T-helper 1 cell treated with Interleukin-12 subunit alpha and Interleukin-12 subunit beta and Interleukin-4 antibody, amounts not matched to agents 30 μg/mL and 1 μg/mL, for 36 hours (primary cell): ENCODE results near the gene USP6.

Experiments used
- H3K27ac Mint-ChIP-seq: one replicate; pipeline ENCODE4 v1.8.0; 2021; ENCODE audit warnings: mild to moderate bottlenecking, mixed read lengths
- H3K27me3 Mint-ChIP-seq: one replicate; pipeline ENCODE4 v1.8.0; 2021; ENCODE audit warnings: low read depth, mixed read lengths
- H3K36me3 Mint-ChIP-seq: one replicate; pipeline ENCODE4 v1.8.0; 2021; ENCODE audit warnings: low read depth, mixed read lengths
- H3K4me1 Mint-ChIP-seq: one replicate; pipeline ENCODE4 v1.8.0; 2021; ENCODE audit warnings: low read depth, mixed read lengths
- H3K4me3 Mint-ChIP-seq: one replicate; pipeline ENCODE4 v1.8.0; 2021; ENCODE audit warnings: mild to moderate bottlenecking, moderate library complexity, mixed read lengths
- H3K9me3 Mint-ChIP-seq: one replicate; pipeline ENCODE4 v1.8.0; 2021; ENCODE audit warnings: mixed read lengths

USP6 gene

GRCh38 chr17:5182597-5183409 lies 67.0 kb downstream of the USP6 start:
- peaks cover 60% of the 10 kb centered on the region for H3K36me3 Mint-ChIP-seq
- H3K27ac Mint-ChIP-seq: peak overlapping the region; percentile 31
- H3K27me3 Mint-ChIP-seq: no peaks in the 10 kb centered on the region
- no peak overlapping the region for H3K4me3 Mint-ChIP-seq
- no peaks in the 10 kb centered on the region for H3K4me1 Mint-ChIP-seq
- H3K9me3 Mint-ChIP-seq: peaks cover 78% of the 10 kb centered on the region

GRCh38 chr17:5183410-5183793 lies 67.6 kb downstream of the USP6 start:
- H3K4me3 Mint-ChIP-seq: no peak overlapping the region
- H3K27me3 Mint-ChIP-seq: no peaks in the 10 kb centered on the region
- H3K4me1 Mint-ChIP-seq: no peaks in the 10 kb centered on the region
- peaks cover 66% of the 10 kb centered on the region for H3K36me3 Mint-ChIP-seq
- H3K27ac Mint-ChIP-seq: peak overlapping the region; percentile 31
- H3K9me3 Mint-ChIP-seq: peaks cover 78% of the 10 kb centered on the region

DNA sequence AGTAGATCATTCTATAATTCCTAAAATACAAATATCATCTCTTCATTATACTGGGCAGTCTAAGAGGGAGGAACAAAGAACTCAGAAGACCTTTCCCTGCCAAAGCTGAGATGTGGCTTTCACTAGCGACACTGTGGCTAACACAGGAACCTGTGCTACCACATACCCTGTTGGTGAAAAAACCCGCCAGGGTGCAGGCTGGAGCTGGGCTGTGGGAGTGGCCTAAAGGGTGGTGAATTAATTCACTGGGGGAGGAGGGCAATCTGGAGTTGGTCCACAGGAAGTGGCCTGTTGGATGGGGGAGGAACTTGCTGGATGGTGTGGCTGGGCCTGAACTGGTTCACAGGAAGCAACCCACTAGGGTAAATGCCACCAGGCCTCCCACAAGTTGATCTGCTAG lies 68.5 kb downstream of the USP6 start:
- Mint-ChIP-seq H3K27me3 (no peaks in the 10 kb centered on the region), H3K36me3 (peaks cover 67% of the 10 kb centered on the region), H3K4me3 (no peak overlapping the region), H3K27ac (no peak overlapping the region), H3K4me1 (no peaks in the 10 kb centered on the region), H3K9me3 (peaks cover 74% of the 10 kb centered on the region)

- H3K9me3 Mint-ChIP-seq: peaks cover 42% of the 10 kb centered on the region
- H3K27ac Mint-ChIP-seq: peak within 1 kb of the TSS; percentile 84
- H3K36me3 Mint-ChIP-seq: peaks cover 37% of the 10 kb centered on the region
- peak within 1 kb of the TSS; percentile 90 for H3K4me3 Mint-ChIP-seq
- peaks cover 17% of the 10 kb centered on the region for H3K4me1 Mint-ChIP-seq
- H3K27me3 Mint-ChIP-seq: no peaks in the 10 kb centered on the region
Measured at GRCh38 chr17:5191541-5192417, 75.9 kb downstream of the USP6 start, which contains the start of gene ZNF594. TSS of gene ZNF594 (minus strand) at chr17:5191868. CDS start at chr17:5184256, 7,612 bp downstream.

DNA sequence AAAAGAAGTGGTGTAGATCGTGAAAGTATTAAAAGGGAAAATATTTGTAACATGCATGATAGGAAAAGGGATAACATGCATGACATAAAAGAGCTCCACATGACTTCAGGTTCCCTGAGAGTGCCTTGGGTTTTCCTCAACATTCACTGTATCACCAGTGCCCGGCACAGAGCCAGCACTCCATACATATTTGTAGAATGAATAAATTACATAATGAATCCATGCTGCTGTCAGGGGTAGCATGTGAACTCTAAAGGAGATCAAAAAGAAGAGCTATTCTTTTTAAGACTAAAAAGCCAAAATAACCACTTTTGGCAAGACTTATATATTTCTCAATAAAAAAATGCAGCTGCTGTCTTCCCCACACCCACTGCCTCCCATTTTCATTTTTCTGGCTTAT lies 78.5 kb downstream of the USP6 start:
- Mint-ChIP-seq H3K4me1 (peaks cover 19% of the 10 kb centered on the region), H3K9me3 (peaks cover 23% of the 10 kb centered on the region), H3K27me3 (no peaks in the 10 kb centered on the region), H3K27ac (no peak overlapping the region), H3K4me3 (no peak overlapping the region), H3K36me3 (peaks cover 22% of the 10 kb centered on the region)

DNA sequence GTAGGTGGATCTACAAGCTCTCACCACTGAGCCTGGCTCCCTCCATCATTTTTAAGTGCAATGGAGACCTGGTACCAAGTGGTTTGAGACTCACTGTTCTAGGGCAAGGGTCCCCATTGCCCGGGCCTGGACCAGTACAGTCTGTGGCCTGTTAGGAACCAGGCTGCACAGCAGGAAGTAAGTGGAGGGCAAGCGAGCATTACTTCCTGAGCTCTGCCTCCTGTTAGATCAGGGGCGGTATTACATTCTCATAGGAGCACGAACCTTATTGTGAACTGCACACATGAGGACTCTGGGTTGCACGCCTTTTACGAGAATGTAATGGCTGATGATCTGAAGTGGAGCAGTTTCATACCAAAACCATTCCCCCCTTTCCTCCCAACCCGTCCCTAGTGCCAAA lies 82.6 kb downstream of the USP6 start:
- Mint-ChIP-seq H3K27ac (no peak overlapping the region), H3K4me1 (peaks cover 2% of the 10 kb centered on the region), H3K9me3 (no peaks in the 10 kb centered on the region), H3K4me3 (no peak overlapping the region), H3K27me3 (no peaks in the 10 kb centered on the region), H3K36me3 (no peaks in the 10 kb centered on the region)

DNA sequence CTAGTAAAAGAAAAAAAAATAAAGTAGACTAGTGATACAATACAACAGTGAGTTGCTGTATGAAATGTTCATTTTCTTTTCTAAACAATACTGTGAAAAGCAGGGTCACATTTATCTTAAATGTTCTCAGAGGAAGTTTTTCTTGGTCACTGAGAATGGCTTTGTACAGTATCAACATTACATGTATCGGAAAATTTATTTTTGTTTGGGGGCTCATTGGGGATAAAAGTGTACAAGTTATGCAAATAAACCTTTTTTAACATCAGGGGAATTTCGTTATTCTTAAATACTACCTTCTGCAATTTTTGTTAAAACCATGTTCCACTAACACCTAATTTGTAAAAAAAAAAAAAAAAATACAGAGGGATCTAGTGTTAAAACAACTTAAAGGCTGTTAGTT lies 84.5 kb downstream of the USP6 start:
- H3K27me3 Mint-ChIP-seq: no peaks in the 10 kb centered on the region
- H3K4me1 Mint-ChIP-seq: peaks cover 7% of the 10 kb centered on the region
- H3K4me3 Mint-ChIP-seq: no peak overlapping the region
- H3K27ac Mint-ChIP-seq: no peak overlapping the region
- H3K9me3 Mint-ChIP-seq: peaks cover 6% of the 10 kb centered on the region
- no peaks in the 10 kb centered on the region for H3K36me3 Mint-ChIP-seq

- Mint-ChIP-seq H3K4me3 (no peak overlapping the region), H3K4me1 (peaks cover 7% of the 10 kb centered on the region)
Measured at GRCh38 chr17:5201011-5201410, 85.2 kb downstream of the USP6 start.

DNA sequence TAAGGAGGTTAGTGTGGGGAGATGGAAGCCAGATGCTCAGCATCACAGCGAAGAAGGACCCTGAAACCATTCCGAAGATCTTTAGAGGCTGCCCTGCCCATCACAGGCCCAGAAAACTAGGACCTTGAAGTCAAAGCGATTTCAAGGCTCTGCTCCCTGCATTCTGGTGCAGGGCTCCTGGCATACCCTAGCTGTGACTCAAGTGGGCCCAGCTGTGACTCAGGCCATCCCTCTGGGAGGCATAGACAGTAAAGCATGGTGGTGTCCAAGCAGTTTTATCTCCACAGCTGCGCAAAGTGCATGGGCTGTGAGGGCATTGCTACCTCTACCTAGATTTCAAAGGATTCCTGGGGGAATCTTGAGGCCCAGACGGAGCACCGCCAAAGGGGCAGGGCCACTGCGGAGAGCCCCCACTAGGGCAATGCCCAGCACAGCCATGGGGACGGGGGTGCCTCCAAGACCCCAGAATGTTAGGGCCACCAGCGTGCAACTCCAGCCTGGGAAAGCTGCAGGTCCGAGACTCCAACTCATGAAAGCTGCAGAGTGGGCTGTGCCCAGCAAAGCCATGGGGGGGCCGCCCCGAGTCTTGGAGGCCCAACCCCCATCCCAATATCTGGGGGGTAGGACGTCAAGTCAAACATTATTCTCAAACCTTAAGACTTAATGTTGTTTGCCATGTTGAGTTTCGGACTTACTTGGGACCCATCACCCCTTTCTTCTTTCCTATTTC lies 87.5 kb downstream of the USP6 start:
- Mint-ChIP-seq H3K9me3 (peaks cover 6% of the 10 kb centered on the region), H3K36me3 (no peaks in the 10 kb centered on the region), H3K27me3 (no peaks in the 10 kb centered on the region), H3K4me3 (no peak overlapping the region), H3K27ac (no peak overlapping the region), H3K4me1 (peaks cover 5% of the 10 kb centered on the region)

More at GRCh38 chr17:5201011-5201410, 85.2 kb downstream of the USP6 start:
- no peaks in the 10 kb centered on the region for H3K27me3 Mint-ChIP-seq
- H3K36me3 Mint-ChIP-seq: no peaks in the 10 kb centered on the region
- H3K27ac Mint-ChIP-seq: no peak overlapping the region
- H3K9me3 Mint-ChIP-seq: peaks cover 6% of the 10 kb centered on the region

- no peaks in the 10 kb centered on the region for H3K36me3 Mint-ChIP-seq
- H3K9me3 Mint-ChIP-seq: peaks cover 6% of the 10 kb centered on the region
- no peak overlapping the region for H3K27ac Mint-ChIP-seq
- peaks cover 5% of the 10 kb centered on the region for H3K4me1 Mint-ChIP-seq
- H3K27me3 Mint-ChIP-seq: no peaks in the 10 kb centered on the region
- H3K4me3 Mint-ChIP-seq: no peak overlapping the region
Measured at GRCh38 chr17:5203908-5204294, 88.1 kb downstream of the USP6 start.

DNA sequence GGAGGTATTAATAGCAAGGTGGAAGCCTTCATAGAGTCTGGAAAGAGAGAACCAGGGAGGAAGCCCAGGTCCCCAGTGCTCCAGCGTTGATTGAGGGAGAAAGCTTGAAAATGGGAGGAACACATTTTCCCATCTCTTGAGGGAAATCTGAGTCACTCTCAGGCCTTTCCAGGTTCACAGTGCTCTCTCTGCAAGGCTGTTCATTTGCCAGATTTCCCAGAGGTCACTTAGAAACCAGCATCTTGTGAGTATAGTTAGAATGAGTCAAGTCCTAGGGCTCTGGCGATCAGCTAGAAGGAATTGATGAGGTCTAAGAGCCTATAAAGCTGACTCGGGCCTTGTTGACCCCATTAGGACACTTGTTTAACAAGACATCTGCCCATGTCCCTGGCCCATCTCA lies 93.6 kb downstream of the USP6 start:
- H3K4me1 Mint-ChIP-seq: no peaks in the 10 kb centered on the region
- no peaks in the 10 kb centered on the region for H3K9me3 Mint-ChIP-seq
- H3K36me3 Mint-ChIP-seq: no peaks in the 10 kb centered on the region
- H3K4me3 Mint-ChIP-seq: no peak overlapping the region
- no peak overlapping the region for H3K27ac Mint-ChIP-seq
- no peaks in the 10 kb centered on the region for H3K27me3 Mint-ChIP-seq

DNA sequence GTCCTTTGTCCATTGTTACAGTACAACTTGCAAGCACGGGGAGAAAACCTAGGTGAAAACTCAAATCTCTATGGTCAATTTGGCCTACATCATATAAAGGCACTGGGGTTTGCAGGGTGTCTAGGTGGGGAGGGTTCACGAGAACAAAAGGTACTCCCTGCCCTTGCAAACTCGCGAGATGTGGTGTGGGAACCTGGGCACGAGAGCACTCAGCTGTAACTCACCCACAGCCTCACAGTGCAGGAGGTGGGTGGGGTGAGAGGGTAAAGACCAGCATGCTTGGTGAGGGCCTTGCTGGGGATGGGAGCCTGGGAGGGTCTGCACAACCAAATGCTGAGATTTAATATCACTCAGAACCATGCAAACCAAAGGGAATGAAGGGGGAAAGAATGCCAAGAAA lies 94.3 kb downstream of the USP6 start:
- Mint-ChIP-seq H3K27me3 (no peaks in the 10 kb centered on the region), H3K36me3 (no peaks in the 10 kb centered on the region), H3K27ac (no peak overlapping the region), H3K4me1 (no peaks in the 10 kb centered on the region), H3K4me3 (no peak overlapping the region), H3K9me3 (no peaks in the 10 kb centered on the region)

DNA sequence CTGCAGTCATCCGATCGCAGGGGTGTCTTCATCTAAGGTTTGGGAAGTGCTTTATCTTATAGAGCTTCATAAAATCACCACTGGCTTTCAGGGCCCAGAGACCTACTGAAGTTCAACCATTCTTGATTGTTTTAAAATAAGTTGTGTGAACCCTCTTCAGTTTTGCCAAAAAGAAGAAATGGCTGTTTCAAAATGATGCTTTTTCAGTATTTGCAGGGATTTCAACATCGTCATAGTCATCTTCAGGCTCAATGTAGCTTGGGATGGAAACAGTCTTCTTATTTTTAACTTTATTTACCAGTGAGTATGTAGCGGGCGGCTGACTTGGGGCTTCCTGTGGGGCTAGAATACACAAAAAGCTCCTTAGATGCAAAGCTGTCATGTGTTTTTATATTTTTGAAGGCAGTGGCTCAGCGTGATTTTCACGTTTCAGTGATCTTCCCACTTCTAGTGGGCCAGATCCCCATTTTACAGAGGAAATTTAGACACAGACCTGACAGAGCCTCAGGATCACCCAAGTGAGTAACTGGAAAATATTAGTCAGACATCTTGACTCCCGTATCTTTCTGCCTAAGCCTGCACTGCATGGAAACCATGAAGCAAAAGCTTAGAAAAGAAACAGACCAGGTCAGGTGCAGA lies 94.9 kb downstream of the USP6 start:
- Mint-ChIP-seq H3K27me3 (no peaks in the 10 kb centered on the region), H3K9me3 (no peaks in the 10 kb centered on the region), H3K4me3 (no peak overlapping the region), H3K27ac (no peak overlapping the region), H3K4me1 (no peaks in the 10 kb centered on the region), H3K36me3 (no peaks in the 10 kb centered on the region)

GRCh38 chr17:5211458-5211857 lies 95.6 kb downstream of the USP6 start:
- Mint-ChIP-seq H3K27ac (no peak overlapping the region), H3K27me3 (no peaks in the 10 kb centered on the region), H3K9me3 (no peaks in the 10 kb centered on the region), H3K4me1 (no peaks in the 10 kb centered on the region), H3K4me3 (no peak overlapping the region), H3K36me3 (no peaks in the 10 kb centered on the region)
